ENCODE results near the gene ISL2.

- TF ChIP-seq CTCF (IDR thresholded peaks at IDR 0.05) (no peak), POLR2A (IDR thresholded peaks at IDR 0.05) (no peak), POLR2AphosphoS5 (IDR thresholded peaks at IDR 0.05; ENCODE audit: insufficient read depth in 1 of 2, low read depth in 1 of 2) (no peak)
Measured at GRCh38 chr15:76377751-76378150, 41.2 kb downstream of the ISL2 start.
